Osteocyte (in vitro differentiated cells): ENCODE data around the gene COL23A1. TPM values are rescaled to one million over a fixed set of nuclear protein-coding genes. Genes with fewer than 3 reads are reported as not detected.

Source experiments
- DNase-seq: peaks from one replicate; pipeline ENCODE4 v3.0.0; 2021; ENCODE audit warnings: mixed read lengths; ENCODE audit not compliant: unreplicated experiment; ENCODE audit errors: extremely low spot score
- H3K27ac Mint-ChIP-seq: one replicate; pipeline ENCODE4 v1.8.0; 2021; ENCODE audit warnings: mild to moderate bottlenecking, mixed read lengths; ENCODE audit not compliant: unreplicated experiment
- H3K27me3 Mint-ChIP-seq: one replicate; pipeline ENCODE4 v1.8.0; 2021; ENCODE audit warnings: mixed read lengths; ENCODE audit not compliant: unreplicated experiment
- H3K36me3 Mint-ChIP-seq: one replicate; pipeline ENCODE4 v1.8.0; 2021; ENCODE audit warnings: mixed read lengths; ENCODE audit not compliant: unreplicated experiment
- H3K4me1 Mint-ChIP-seq: one replicate; pipeline ENCODE4 v1.8.0; 2021; ENCODE audit warnings: mixed read lengths; ENCODE audit not compliant: unreplicated experiment
- H3K4me3 Mint-ChIP-seq: one replicate; pipeline ENCODE4 v1.8.0; 2021; ENCODE audit warnings: mild to moderate bottlenecking, moderate library complexity, mixed read lengths; ENCODE audit not compliant: unreplicated experiment
- H3K9me3 Mint-ChIP-seq: one replicate; pipeline ENCODE4 v1.8.0; 2021; ENCODE audit warnings: mixed read lengths; ENCODE audit not compliant: unreplicated experiment
- total RNA-seq: library from RNA; stranded (reverse); gene quantifications from 2 replicates; pipeline ENCODE4 v1.2.1, GENCODE V29; 2021
- TF ChIP-seq, protein P1 (sequence below): fragments of 200-600 bp; sonication (generic); IDR thresholded peaks from 2 replicates; pipeline ENCODE4 v1.5.0; 2021; ENCODE audit warnings: antibody characterized with exemption, mild to moderate bottlenecking, moderate library complexity

Gene COL23A1
- total RNA-seq, 1 donor from 2014 or later: not detected

DNA sequence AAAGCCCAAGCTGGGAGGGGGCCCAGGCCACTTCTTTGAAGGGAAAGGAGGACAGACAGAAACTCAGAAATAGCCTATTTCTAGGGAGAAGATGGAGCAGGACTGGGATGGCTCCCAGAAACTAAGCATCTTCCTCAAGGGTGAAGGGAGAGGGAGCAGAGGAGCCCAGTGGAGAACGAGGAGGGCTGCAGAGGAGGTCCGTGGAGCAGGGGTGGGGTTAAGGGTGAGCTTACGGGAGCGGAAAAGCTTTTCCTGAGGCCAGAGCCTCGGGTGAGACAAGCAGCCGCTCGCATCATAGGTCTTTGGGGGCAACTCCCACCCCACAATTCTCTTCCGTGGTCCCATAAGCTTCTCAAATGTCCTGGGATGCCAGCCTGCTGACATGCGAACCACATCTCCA, 230.5 kb downstream of the COL23A1 start:
- Mint-ChIP-seq H3K36me3 (no peaks in the 10 kb centered on the region), H3K27me3 (peaks cover 7% of the 10 kb centered on the region), H3K27ac (no peak overlapping the region), H3K4me1 (peaks cover 18% of the 10 kb centered on the region), H3K4me3 (no peak overlapping the region), H3K9me3 (no peaks in the 10 kb centered on the region)
- DNase-seq: no peak
- TF ChIP-seq, protein P1, sequence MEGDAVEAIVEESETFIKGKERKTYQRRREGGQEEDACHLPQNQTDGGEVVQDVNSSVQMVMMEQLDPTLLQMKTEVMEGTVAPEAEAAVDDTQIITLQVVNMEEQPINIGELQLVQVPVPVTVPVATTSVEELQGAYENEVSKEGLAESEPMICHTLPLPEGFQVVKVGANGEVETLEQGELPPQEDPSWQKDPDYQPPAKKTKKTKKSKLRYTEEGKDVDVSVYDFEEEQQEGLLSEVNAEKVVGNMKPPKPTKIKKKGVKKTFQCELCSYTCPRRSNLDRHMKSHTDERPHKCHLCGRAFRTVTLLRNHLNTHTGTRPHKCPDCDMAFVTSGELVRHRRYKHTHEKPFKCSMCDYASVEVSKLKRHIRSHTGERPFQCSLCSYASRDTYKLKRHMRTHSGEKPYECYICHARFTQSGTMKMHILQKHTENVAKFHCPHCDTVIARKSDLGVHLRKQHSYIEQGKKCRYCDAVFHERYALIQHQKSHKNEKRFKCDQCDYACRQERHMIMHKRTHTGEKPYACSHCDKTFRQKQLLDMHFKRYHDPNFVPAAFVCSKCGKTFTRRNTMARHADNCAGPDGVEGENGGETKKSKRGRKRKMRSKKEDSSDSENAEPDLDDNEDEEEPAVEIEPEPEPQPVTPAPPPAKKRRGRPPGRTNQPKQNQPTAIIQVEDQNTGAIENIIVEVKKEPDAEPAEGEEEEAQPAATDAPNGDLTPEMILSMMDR: no peak

DNA sequence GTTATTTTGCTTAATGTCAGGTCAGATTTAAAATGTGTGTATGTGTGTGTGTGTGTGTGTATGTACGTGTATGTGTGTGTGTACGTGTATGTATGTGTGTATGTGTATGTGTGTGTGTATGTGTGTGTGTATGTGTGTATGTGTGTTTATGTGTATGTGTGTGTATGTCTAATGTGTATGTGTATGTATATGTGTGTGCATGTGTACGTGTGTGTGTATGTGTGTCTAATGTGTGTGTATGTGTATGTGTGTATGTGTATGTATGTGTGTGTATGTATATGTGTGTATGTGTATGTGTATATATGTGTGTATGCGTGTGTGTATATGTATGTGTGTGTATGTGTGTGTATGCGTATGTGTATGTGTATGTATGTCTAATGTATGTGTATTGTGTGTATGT, 232.5 kb downstream of the COL23A1 start:
- no peak for DNase-seq
- Mint-ChIP-seq H3K4me1 (peaks cover 18% of the 10 kb centered on the region), H3K9me3 (no peaks in the 10 kb centered on the region), H3K36me3 (no peaks in the 10 kb centered on the region), H3K4me3 (no peak overlapping the region), H3K27ac (no peak overlapping the region), H3K27me3 (peaks cover 7% of the 10 kb centered on the region)
- TF ChIP-seq, protein P1: no peak

DNA sequence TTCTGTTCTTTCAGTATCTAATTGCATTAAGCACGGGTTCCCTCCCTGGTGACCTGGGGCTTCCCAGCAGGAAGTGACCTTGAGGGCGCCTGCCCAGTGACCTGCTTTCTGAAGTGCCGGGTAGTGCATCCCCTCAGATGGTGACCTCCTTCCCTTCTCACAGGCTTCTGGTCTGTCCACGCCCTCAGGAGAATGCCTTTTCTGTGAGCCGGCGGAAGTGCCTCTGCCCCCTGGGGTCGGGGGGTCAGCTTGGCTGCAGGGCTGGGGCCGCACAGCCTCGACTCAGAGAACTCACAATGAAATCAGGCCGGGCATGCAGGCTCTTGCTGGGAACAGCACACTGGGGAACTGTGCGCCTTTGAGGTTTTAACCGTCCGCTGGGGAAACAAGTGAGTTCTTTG, 233.1 kb downstream of the COL23A1 start:
- Mint-ChIP-seq H3K27ac (no peak overlapping the region), H3K27me3 (peaks cover 7% of the 10 kb centered on the region), H3K36me3 (no peaks in the 10 kb centered on the region), H3K9me3 (no peaks in the 10 kb centered on the region), H3K4me3 (no peak overlapping the region), H3K4me1 (peaks cover 18% of the 10 kb centered on the region)
- DNase-seq: no peak
- TF ChIP-seq, protein P1: no peak

DNA sequence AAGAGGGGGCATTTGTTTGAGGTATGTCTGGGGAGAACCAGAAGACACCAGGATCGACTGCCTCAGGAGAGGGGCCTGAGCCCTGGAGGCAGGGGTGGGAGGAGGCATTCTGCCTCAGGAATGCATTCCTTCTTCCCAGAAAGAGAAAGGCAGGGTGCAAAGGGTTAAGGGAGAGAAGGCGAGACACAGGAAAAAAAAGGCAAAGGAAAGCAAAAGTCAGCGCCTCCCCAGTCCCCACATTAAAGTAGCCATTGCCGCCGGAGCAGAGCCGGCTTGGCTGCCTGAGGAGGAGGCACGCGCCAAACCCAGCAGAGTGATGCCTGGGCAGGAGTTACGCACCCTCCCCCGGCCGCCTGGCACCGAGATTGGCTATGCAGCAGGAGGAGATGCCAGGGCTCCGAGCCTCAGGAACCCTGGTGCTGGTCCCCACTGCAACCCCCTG, 233.7 kb downstream of the COL23A1 start:
- TF ChIP-seq, protein P1: no peak
- H3K27me3 Mint-ChIP-seq: peaks cover 6% of the 10 kb centered on the region
- DNase-seq: no peak
- no peak overlapping the region for H3K4me3 Mint-ChIP-seq
- no peaks in the 10 kb centered on the region for H3K9me3 Mint-ChIP-seq
- H3K27ac Mint-ChIP-seq: no peak overlapping the region
- H3K4me1 Mint-ChIP-seq: peaks cover 18% of the 10 kb centered on the region
- no peaks in the 10 kb centered on the region for H3K36me3 Mint-ChIP-seq

DNA sequence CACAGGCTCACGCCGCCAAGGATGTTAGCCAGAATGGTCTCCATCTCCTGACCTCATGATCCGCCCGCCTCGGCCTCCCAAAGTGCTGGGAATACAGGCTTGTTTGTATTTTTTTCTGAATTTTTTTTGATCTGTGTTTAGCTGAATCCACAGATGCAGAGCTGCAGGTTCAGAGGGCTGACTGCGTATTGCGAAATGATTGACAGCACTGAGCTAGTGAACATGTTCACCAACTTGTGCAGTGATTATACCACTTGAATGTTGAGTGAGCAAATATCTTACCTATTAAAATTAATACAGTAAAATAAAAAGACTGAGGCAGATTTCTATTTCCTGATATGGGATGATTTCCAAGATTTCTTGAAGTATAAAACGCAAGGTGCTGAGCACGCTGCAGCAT, 234.5 kb downstream of the COL23A1 start:
- H3K4me3 Mint-ChIP-seq: no peak overlapping the region
- H3K9me3 Mint-ChIP-seq: no peaks in the 10 kb centered on the region
- TF ChIP-seq, protein P1: no peak
- H3K27ac Mint-ChIP-seq: no peak overlapping the region
- peaks cover 4% of the 10 kb centered on the region for H3K27me3 Mint-ChIP-seq
- peaks cover 19% of the 10 kb centered on the region for H3K4me1 Mint-ChIP-seq
- no peak for DNase-seq
- no peaks in the 10 kb centered on the region for H3K36me3 Mint-ChIP-seq
